ENCODE data around the gene STRADB. TPM values are rescaled to one million over a fixed set of nuclear protein-coding genes. Genes with fewer than 3 reads are reported as not detected.

STRADB gene
- total RNA-seq, 1 experiment from 2014 or later = 28.9 TPM

DNA sequence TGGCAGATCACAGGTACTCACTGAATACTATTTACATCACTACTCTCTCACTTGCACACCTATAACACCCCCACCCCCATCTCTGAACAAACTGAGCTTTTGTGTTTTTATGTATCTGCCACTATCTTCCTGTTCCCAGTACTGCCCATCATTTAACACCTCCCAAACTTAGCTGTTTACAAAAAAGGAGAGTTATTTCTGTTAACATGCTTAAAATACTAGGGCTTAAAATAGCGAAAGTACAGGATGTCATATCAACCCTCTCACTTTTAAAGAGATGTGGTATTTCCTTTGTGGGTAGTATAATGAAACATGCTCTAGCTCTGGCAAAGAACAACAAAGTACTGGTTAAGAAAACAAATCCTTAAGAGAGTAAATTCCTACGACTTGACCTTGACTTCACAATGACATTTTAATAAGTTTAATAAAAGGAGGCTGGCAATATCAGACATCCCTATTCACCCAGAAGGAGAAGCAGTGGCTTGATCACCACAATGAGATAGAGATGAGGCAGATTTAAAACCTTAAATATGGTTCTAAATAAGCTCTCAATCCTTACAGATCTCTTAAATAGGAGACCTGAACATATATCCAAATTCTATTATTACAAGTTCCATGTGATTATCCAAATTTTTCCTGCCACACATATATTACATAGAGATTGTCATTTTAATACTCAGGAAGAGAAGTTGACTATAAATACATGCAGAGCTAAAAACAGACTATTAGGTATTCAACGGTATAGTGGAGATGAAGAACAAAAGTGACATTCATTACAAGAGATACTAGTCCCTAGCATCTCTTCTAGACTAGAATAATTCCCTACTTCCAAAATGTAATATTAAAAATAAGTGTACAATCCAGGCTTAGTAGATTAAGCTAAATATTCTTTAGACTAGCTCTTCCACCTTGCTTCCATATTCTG is 37.2 kb upstream of the STRADB start:
- H3K9me3 ChIP-seq (ENCODE audit: low read length) = no peaks in the 10 kb centered on the region
- BruUV-seq (replicated peaks) = no TSS peak
- intact Hi-C loops (cut with micrococcal nuclease) = loop anchor here (5.0 kb wide), 2 partner anchors 38 to 53 kb away; partner anchors contain the start of genes STRADB and TRAK2
- H4K20me1 ChIP-seq (ENCODE audit: low read length) = no peaks in the 10 kb centered on the region
- no peaks in the 10 kb centered on the region for H3K36me3 ChIP-seq (ENCODE audit: low read depth, low read length)
- ATAC-seq = no peak
- peaks cover 4% of the 10 kb centered on the region for H3F3A ChIP-seq (ENCODE audit: low read length, unreplicated experiment)
- H3K4me1 ChIP-seq (ENCODE audit: insufficient read depth, low read length) = peaks cover 10% of the 10 kb centered on the region
- TF ChIP-seq EZH2phosphoT487 (IDR thresholded peaks at IDR 0.05; ENCODE audit: borderline replicate concordance, low read length) (no peak), EZH2 (IDR thresholded peaks at IDR 0.05; ENCODE audit: low read length, unreplicated experiment) (no peak)
- TF ChIP-seq, protein P1, sequence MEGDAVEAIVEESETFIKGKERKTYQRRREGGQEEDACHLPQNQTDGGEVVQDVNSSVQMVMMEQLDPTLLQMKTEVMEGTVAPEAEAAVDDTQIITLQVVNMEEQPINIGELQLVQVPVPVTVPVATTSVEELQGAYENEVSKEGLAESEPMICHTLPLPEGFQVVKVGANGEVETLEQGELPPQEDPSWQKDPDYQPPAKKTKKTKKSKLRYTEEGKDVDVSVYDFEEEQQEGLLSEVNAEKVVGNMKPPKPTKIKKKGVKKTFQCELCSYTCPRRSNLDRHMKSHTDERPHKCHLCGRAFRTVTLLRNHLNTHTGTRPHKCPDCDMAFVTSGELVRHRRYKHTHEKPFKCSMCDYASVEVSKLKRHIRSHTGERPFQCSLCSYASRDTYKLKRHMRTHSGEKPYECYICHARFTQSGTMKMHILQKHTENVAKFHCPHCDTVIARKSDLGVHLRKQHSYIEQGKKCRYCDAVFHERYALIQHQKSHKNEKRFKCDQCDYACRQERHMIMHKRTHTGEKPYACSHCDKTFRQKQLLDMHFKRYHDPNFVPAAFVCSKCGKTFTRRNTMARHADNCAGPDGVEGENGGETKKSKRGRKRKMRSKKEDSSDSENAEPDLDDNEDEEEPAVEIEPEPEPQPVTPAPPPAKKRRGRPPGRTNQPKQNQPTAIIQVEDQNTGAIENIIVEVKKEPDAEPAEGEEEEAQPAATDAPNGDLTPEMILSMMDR (conservative IDR thresholded peaks at IDR 0.05; ENCODE audit: low read depth, low read length) = no peak
- H3K4me3 ChIP-seq (ENCODE audit: low read length) = no peak overlapping the region
- H3K9ac ChIP-seq (ENCODE audit: low read length) = no peak overlapping the region
- no peak for DNase-seq
- ChIA-PET POLR2A (ENCODE audit: unreplicated experiment) (interaction anchor here (0.6 kb wide), 1 partner anchor 229 kb away, joined by 3 read pairs; the partner anchor contains the start of gene TMEM237), CTCF (no interaction called here)
- H3K4me2 ChIP-seq (ENCODE audit: low read length) = no peak overlapping the region
- no peak overlapping the region for H2AFZ ChIP-seq (ENCODE audit: low read length)
- no peaks in the 10 kb centered on the region for H3K79me2 ChIP-seq (ENCODE audit: low read length)
- no peak overlapping the region for H3K27ac ChIP-seq (ENCODE audit: low read length)
- H3K27me3 ChIP-seq (ENCODE audit: low read length) = no peaks in the 10 kb centered on the region
- H3K9me2 ChIP-seq (replicated peaks; ENCODE audit: low read length) = no peaks in the 10 kb centered on the region

DNA sequence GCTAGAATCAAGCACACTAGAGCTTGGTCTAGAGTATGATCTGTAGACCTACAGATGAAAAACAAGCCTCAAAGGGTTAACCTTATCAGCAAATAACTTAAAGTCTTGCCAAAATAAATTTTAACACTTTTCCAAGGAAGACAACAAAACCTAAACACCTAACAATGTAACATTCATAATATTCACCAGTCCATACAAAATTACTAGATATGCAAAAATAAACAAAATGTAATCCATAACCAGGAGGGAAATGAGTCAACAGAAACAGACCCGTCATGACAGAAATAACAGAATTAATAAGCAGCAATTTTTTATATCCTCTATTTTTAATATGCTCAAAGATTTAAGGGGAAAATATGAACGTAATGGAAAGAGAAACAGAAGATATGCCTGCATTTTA is 36.4 kb upstream of the STRADB start:
- ATAC-seq (no peak), DNase-seq (no peak)
- no peak for TF ChIP-seq EZH2phosphoT487 (IDR thresholded peaks at IDR 0.05; ENCODE audit: borderline replicate concordance, low read length)
- no peak for TF ChIP-seq EZH2 (IDR thresholded peaks at IDR 0.05; ENCODE audit: low read length, unreplicated experiment)
- TF ChIP-seq, protein P1 (conservative IDR thresholded peaks at IDR 0.05; ENCODE audit: low read depth, low read length) = no peak
- H3K27me3 ChIP-seq (ENCODE audit: low read length) = no peaks in the 10 kb centered on the region
- H3K9me2 ChIP-seq (replicated peaks; ENCODE audit: low read length) = no peaks in the 10 kb centered on the region
- no peak overlapping the region for H3K9ac ChIP-seq (ENCODE audit: low read length)
- no peaks in the 10 kb centered on the region for H3K9me3 ChIP-seq (ENCODE audit: low read length)
- intact Hi-C loops (cut with micrococcal nuclease) = loop anchor here (5.0 kb wide), 2 partner anchors 37 to 52 kb away; partner anchors contain the start of genes STRADB and TRAK2
- no TSS peak for BruUV-seq (replicated peaks)
- no peaks in the 10 kb centered on the region for H3K79me2 ChIP-seq (ENCODE audit: low read length)
- CTCF ChIA-PET = no interaction called here
- peaks cover 14% of the 10 kb centered on the region for H3K4me1 ChIP-seq (ENCODE audit: insufficient read depth, low read length)
- H3K27ac ChIP-seq (ENCODE audit: low read length) = no peak overlapping the region
- H3K36me3 ChIP-seq (ENCODE audit: low read depth, low read length) = no peaks in the 10 kb centered on the region
- POLR2A ChIA-PET (ENCODE audit: unreplicated experiment) = interaction anchor here (0.6 kb wide), 1 partner anchor 228 kb away, joined by 3 read pairs; the partner anchor contains the start of gene TMEM237
- H3K4me3 ChIP-seq (ENCODE audit: low read length) = no peak overlapping the region
- H4K20me1 ChIP-seq (ENCODE audit: low read length) = no peaks in the 10 kb centered on the region
- H3K4me2 ChIP-seq (ENCODE audit: low read length) = no peak overlapping the region
- H2AFZ ChIP-seq (ENCODE audit: low read length) = no peak overlapping the region
- H3F3A ChIP-seq (ENCODE audit: low read length, unreplicated experiment) = peaks cover 4% of the 10 kb centered on the region

All from PC-3 (cell line).